Measurements from ENCODE around the gene MACROH2A1. TPM values are rescaled to one million over a fixed set of nuclear protein-coding genes. Genes with fewer than 3 reads are reported as not detected.

Gene MACROH2A1
- total RNA-seq, 1 donor from 2014 or later = 42.9 TPM

DNA sequence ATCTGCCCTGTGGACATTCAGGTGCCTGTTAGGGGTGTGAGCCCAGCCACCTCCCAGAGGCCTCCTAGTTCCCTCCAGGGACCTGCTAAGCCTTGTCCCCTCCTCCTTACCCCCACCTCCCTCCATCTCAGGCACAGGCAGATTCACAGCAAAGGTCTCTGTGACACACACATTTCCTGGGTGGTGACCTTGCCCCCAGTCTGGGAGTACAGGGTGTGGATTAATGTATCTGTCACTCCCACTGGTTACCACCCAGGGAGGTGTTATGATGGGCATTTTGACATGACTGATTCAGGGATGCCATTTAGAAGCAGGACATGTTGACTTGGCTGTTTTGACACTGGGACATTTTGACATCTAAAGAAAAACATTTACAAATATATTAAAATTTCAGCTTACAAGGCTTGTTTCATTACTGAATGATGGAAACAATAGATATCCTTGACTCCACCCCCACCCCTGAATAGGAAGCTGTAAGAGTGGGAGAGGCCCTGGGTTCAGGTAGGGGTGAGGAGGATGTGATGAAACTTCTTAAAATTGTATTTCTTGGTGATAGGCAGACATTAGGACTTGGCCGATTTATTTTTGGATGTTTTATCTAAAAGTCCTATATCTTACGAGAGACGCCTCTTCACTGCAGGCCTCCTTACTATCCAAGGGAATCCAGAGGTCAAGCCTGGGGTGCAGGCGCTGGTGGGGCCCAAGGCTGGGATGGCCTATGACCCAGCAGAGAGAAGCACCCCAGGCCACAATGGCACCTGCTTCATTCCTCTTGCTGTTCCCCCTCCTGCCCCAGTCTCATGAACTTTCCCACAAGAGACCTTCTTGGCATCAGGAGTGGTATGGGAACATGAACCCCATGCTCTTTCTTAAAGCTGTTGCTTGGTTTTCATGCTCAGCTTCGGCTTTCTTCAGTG lies 101.9 kb downstream of the MACROH2A1 start:
- no peak for DNase-seq (ENCODE audit: low spot score)
- ATAC-seq = no peak

GRCh38 chr5:135295852-135296251 lies 103.2 kb downstream of the MACROH2A1 start:
- DNase-seq (ENCODE audit: low spot score) = no peak
- no peak for ATAC-seq

GRCh38 chr5:135294793-135295192 lies 104.2 kb downstream of the MACROH2A1 start:
- no peak for DNase-seq (ENCODE audit: low spot score)
- ATAC-seq = no peak

- DNase-seq (ENCODE audit: low spot score) (no peak), ATAC-seq (no peak)
These were observed 109.4 kb downstream of the MACROH2A1 start for GRCh38 chr5:135289651-135290050.

DNA sequence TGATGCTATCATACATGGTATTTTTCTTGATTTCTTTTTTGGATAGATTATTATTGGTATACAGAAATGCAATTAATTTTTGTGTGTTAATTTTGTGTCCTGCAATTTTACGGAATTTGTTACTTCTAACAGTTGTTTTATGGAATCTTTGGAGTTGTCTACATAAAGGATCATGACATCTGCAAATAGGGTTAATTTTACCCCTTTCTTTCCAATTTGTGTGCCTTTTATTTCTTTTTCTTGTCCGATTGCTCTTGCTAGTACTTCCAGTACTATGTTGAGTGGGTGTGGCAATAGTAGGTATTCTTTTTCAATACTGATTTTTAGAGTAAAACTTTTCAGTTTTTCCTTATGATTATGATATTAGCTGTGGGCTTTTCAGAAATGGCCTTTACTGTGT lies 111.5 kb downstream of the MACROH2A1 start:
- DNase-seq (ENCODE audit: low spot score) = no peak
- ATAC-seq = no peak

Other genes with a start within 250 kb of the MACROH2A1 start
- gene DCANP1, start 48.1 kb upstream of the MACROH2A1 start, total RNA-seq = not detected
- not detected for gene TIFAB, start 53.1 kb upstream of the MACROH2A1 start, total RNA-seq
- not detected for gene NEUROG1, start 136.7 kb upstream of the MACROH2A1 start, total RNA-seq
- 4.8 TPM for gene CXCL14, start 179.8 kb upstream of the MACROH2A1 start, total RNA-seq